GM13977 (cell line): ENCODE results near the gene EPB41L3.

Experiments used
- DNase-seq: peaks from one replicate; pipeline ENCODE4 v3.0.0; 2012; ENCODE audit warnings: low spot score
- in situ Hi-C: fragments of 300-500 bp; cut with MboI; formaldehyde crosslinking; loops from one replicate; pipeline ENCODE4 v1.12.0; 2022; ENCODE audit warnings: low sequenced_read_pairs, low pct_unique_long_range_greater_than_20kb, mixed read lengths, inconsistent platforms; ENCODE audit not compliant: unreplicated experiment
- TF ChIP-seq, protein P1 (sequence below): IDR thresholded peaks from 2 replicates; pipeline ENCODE4 v1.5.1; 2012; ENCODE audit warnings: mild to moderate bottlenecking, control low read depth; ENCODE audit not compliant: insufficient read depth; ENCODE audit errors: extremely low read depth, missing control alignments

Gene EPB41L3

DNA sequence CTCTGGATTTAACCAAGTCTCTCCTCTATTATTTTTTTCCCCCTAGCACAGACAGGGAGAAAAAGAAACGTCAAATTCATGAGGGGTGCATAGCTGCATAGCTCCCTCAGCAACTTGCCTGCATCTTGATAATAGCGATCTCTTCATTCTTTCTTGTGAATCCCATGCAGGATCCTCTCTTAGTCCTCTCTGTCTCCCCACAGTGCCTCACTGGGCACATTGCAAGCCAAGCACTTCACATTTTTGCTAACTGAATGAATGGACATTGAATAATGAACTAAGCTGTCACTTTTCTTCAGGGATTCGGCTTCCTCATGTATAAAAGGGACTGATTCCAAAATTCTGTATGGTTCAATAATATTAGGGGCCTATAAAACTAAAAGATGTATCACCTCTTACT is 2.9 kb upstream of the EPB41L3 start:
- in situ Hi-C loops: no loop called here
- no peak for DNase-seq
- TF ChIP-seq, protein P1, sequence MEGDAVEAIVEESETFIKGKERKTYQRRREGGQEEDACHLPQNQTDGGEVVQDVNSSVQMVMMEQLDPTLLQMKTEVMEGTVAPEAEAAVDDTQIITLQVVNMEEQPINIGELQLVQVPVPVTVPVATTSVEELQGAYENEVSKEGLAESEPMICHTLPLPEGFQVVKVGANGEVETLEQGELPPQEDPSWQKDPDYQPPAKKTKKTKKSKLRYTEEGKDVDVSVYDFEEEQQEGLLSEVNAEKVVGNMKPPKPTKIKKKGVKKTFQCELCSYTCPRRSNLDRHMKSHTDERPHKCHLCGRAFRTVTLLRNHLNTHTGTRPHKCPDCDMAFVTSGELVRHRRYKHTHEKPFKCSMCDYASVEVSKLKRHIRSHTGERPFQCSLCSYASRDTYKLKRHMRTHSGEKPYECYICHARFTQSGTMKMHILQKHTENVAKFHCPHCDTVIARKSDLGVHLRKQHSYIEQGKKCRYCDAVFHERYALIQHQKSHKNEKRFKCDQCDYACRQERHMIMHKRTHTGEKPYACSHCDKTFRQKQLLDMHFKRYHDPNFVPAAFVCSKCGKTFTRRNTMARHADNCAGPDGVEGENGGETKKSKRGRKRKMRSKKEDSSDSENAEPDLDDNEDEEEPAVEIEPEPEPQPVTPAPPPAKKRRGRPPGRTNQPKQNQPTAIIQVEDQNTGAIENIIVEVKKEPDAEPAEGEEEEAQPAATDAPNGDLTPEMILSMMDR: peak; percentile 12

DNA sequence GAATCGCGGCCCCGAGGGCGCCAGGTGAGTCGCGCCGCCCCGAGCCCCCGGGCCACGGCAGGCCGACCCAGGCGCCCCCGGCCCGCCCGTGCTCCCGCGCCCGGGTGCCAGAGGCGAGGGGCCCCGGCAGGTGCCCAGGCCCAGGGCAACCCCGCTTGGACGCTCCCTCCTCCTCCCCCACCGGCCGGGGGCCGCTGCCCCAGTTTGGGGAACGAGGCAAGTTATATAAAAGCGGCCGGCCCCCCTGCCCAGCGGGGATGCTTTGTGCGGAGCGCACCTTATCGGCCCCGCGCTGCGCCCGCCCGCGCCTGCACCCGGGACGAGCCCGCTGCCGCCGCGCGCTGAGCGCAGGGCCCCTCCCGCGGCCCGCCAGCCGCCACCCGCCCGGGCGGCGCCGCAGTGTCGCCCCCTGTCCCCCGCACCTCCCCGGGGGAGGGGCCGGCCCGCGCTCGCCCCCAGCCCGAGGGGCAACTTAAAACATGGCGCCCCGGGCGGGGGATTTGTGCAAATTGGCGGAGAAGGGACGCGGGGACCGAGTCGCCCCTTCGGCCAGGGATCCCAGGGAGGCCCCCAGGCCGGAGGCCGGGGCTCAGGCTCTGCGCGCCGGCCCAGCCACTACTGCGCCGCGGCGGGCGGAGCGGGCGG is 639 bp downstream of the EPB41L3 start:
- in situ Hi-C loops: no loop called here
- TF ChIP-seq, protein P1: no peak
- DNase-seq: no peak

DNA sequence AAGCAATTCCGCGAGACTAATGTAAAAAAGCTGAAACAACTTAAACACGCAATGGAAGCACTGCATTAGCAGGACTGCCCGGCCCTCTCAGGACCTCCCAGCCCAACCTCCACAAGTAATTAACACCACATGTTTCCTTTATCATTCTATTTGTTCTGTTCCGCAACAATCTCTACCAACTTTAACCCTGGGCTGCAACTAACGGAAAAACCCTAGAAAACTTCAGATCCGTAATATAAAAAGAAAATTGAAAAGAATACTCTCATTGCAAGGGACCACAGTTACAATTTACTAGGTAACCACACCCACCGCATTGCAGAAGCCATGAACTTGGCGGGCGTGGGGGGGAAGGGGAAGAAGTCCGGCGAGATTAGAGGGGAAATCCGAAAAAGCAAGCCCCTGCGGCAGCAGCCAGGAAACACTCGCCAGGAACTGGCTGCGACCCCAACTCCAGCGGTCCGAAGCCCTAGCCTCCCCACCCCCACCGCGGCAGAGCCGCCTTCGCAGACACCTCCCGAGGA is 1.2 kb downstream of the EPB41L3 start:
- no peak for DNase-seq
- TF ChIP-seq, protein P1: no peak
- in situ Hi-C loops: no loop called here

DNA sequence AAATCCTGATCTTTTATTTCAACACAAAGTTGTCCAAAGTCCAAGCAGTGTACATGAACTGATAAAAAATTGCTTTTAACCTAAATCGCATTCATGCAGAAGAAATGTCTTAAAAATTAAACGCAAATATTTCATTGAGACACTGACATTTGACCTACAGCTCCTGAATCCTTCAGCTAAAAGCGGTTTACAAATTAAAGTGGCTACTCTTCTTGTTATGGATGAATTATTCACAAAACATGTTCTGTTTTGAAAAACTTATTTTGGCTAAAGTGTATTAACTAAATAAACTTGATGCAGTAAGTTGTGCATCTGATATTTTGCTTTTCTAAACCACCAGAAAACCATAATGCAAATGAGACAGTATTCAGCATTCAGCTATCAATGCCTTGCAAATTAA is 2.2 kb downstream of the EPB41L3 start:
- in situ Hi-C loops: no loop called here
- no peak for DNase-seq
- TF ChIP-seq, protein P1: no peak

DNA sequence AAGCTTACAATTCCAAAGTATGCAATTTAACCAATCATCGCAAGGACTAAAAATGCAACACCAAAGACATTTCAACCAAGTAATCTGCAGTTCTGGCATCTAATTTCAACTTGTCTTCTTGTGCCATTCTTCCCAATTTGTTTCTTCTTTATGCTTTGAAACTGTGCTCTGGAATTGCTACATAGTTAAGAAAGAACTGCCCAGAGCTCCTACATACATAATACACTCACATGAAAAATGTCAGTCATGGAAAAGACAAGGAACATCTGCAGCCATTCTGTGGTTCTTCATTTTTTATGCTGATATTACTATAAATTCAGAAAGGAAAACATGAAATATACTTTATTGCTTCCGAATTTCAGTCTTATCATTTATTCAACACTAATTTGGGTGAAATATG is 4.4 kb downstream of the EPB41L3 start:
- in situ Hi-C loops: no loop called here
- TF ChIP-seq, protein P1: no peak

DNA sequence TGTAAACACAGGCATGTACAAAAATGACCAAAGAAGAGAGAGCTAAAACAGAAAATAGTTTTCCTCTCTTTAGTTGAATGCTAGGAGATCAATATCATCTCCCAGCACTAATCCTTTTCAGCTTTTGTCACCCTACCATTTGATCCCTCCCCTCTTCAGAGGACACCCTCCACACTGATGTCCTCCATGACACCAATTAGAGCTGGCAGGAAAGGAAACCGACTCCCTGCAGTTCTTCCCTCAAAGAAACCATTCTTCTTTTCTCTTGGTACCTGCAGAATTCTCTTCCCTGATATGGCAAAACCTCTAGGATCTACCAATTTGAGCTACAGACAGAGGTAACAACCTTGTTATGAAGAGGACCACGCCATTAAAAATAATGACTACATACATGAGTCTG is 5.3 kb downstream of the EPB41L3 start:
- in situ Hi-C loops: no loop called here
- no peak for DNase-seq
- TF ChIP-seq, protein P1: no peak

More for the DNA sequence above, 4.4 kb downstream of the EPB41L3 start:
- no peak for DNase-seq
